KOPT-K1 (cell line): ENCODE data around the gene POC1A.

Experiments used
- H3K27ac ChIP-seq: fragments of 200-600 bp; sonication (generic); 2 replicates; pipeline ENCODE4 v1.5.1; 2016; ENCODE audit warnings: antibody characterized with exemption, mild to moderate bottlenecking, low read depth, low read length; ENCODE audit not compliant: poor library complexity, severe bottlenecking
- H3K36me3 ChIP-seq: fragments of 200-600 bp; sonication (generic); 2 replicates; pipeline ENCODE4 v1.5.1; 2017; ENCODE audit warnings: antibody characterized with exemption, mild to moderate bottlenecking, low read length, moderate library complexity; ENCODE audit not compliant: insufficient read depth
- H3K9me3 ChIP-seq: fragments of 200-600 bp; sonication (generic); 2 replicates; pipeline ENCODE4 v1.5.1; 2017; ENCODE audit warnings: antibody characterized with exemption, low read length, mild to moderate bottlenecking; ENCODE audit not compliant: insufficient read depth, poor library complexity, severe bottlenecking

Gene POC1A

DNA sequence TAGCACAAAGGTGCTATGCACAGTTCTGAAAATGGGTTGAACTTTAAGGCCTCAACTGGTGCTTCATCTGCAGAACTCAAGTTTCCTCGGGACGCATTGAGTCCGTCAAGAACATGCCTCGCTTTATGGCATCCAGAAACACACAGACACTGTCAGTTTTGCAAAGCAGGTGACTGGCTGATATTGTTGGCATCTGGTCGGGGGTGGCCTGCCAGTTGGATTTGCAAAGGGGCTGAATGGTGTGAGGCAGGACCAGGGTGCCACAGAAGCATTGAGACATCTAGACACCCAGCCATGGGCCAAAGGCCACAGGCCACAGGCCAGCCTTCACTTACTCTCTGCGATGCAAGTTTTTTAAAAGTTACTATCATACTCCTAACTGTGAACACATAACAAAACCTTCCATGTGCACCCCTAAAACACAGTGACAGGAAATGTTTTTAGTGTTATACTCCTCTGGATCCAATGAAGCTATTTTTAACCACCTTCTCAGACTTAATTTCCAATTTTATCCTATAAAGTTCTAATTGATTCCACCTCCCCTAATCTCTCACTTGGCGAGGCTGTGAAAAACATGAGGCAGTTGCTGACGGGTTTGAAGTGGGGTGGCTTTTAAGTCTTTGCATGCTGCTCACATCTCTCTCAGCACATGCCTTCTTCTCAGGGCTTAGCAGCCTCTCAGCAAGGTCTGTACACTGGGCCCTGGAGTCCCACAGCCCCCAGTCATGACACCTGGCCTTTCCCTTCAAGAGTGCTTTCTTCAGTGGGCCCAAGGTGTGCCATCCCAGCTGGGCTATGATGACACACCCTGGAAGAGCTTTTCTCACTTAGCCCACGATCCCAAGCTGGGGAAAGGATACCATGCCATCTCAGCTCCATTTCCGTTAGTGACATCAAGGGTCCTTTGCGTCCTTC, 59.4 kb downstream of the POC1A start:
- Histone ChIP-seq H3K9me3 (no peaks in the 10 kb centered on the region), H3K36me3 (peaks cover 89% of the 10 kb centered on the region), H3K27ac (no peak overlapping the region)

- Histone ChIP-seq H3K36me3 (peaks cover 85% of the 10 kb centered on the region), H3K9me3 (no peaks in the 10 kb centered on the region), H3K27ac (no peak overlapping the region)
Measured at GRCh38 chr3:52093756-52094545, 60.3 kb downstream of the POC1A start.

- Histone ChIP-seq H3K27ac (no peak overlapping the region), H3K36me3 (peaks cover 74% of the 10 kb centered on the region), H3K9me3 (no peaks in the 10 kb centered on the region)
Measured at GRCh38 chr3:52092891-52093290, 61.3 kb downstream of the POC1A start.

GRCh38 chr3:52092271-52092660, 62.0 kb downstream of the POC1A start:
- no peaks in the 10 kb centered on the region for H3K9me3 ChIP-seq
- H3K36me3 ChIP-seq = peaks cover 68% of the 10 kb centered on the region
- no peak overlapping the region for H3K27ac ChIP-seq

DNA sequence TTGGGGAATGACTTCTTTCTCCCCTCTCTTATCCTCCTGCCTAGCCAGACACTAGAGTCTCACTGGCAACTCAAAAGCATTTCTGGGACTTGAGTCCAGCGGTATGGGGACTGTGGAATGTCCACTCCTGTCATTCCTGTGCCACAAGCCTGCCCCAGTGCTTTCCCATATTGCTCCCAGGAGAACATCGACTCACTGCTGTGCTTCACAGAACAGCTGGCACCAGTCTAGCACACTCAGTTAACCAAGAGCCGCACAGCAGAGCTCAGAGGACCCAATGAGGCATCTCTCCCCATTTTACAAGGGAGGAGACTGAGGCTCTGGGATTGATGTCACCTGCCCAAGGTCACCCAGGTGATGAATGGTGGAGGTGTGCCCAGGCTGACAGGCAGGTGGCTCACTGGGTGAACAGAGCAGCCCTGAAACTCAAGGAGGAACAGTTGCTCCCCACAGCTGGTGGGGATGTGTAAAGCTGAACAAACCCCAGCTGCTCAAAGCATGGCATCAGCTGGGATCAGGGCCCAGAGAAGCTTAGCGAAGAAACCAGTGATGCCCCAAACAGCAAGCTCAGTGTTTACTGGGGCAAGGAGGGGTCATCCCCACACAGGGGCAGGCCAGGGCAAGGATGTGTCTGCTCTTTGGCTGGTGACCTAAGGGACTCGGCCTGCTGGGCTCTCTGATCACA, 62.5 kb downstream of the POC1A start:
- H3K27ac ChIP-seq = no peak overlapping the region
- peaks cover 63% of the 10 kb centered on the region for H3K36me3 ChIP-seq
- no peaks in the 10 kb centered on the region for H3K9me3 ChIP-seq

DNA sequence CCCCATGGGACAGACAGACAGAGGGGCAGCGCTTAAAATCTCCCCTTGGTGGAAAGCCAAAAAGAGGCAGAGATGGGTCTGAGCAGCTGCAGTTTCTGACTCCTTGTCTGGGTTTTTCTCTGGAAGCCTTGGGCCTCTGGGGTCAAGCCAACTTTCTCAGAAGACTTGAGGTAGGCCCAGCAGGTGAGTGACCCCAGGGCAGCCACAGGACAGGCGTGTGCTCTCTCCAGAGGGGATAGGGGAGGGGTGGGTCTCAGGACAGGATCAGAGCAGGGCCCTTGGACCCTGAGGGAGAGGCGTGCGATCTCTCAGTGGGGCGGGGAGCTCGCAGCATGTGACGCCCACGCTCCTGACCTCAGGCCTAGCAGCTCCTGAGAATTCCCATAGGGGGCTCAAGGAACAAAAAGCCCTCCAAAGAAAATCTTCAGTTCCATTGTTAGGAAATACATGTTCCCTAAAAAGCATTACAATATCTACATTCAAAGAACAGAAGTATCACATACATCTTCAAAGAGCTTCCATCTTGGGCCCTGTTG, 63.2 kb downstream of the POC1A start:
- H3K9me3 ChIP-seq = no peaks in the 10 kb centered on the region
- peaks cover 55% of the 10 kb centered on the region for H3K36me3 ChIP-seq
- no peak overlapping the region for H3K27ac ChIP-seq

GRCh38 chr3:52090131-52090932, 63.9 kb downstream of the POC1A start:
- Histone ChIP-seq H3K9me3 (no peaks in the 10 kb centered on the region), H3K27ac (no peak overlapping the region), H3K36me3 (peaks cover 49% of the 10 kb centered on the region)

GRCh38 chr3:52089691-52090090, 64.5 kb downstream of the POC1A start:
- Histone ChIP-seq H3K9me3 (no peaks in the 10 kb centered on the region), H3K36me3 (peaks cover 42% of the 10 kb centered on the region), H3K27ac (no peak overlapping the region)

DNA sequence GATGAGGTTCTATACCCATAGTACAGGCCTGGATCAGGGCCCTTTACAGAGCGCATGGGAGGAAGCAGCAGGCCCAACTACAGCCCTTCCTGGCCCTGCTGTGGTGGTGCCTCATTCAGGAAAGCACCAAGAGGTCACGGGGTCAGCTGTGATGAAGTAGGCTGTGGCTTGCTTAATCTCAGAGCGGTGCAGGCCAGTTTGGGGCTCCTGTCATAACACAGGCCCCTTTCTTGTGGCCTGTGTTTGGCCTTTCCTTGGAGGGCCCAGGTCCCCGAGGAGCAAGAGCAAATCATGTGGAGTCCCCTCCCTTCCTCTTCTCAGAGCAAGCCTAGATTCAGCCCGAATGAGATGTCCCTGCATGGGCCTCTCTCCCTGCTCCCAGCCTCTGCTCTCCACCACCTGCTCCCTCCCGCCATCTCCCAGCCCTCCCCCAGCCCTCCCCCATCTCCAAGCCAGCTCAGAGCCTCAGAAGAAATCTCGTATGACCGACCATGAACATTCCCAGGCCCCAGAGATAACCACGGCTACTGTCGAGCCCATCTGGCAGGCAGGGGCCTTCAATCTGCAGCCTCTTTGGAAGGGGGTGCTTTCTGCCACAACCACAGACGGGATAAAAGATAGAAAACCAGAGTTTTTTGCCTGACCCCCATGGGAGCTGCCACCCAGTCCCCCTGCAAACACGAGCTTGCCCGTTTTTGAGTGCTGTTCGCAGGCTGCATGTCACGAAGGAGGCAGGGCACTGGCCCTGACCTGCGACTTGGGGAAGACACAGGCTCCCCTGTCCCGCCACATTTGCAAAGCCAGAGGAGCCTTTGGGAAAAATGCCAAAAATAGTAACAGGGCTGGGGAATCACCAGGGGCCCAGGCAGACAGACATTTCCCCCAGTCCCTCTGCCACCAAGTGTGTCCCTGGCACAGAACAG, 65.5 kb downstream of the POC1A start:
- H3K36me3 ChIP-seq = peaks cover 39% of the 10 kb centered on the region
- H3K9me3 ChIP-seq = no peaks in the 10 kb centered on the region
- no peak overlapping the region for H3K27ac ChIP-seq

GRCh38 chr3:52087731-52088130, 66.5 kb downstream of the POC1A start:
- H3K36me3 ChIP-seq = peaks cover 39% of the 10 kb centered on the region
- no peak overlapping the region for H3K27ac ChIP-seq
- H3K9me3 ChIP-seq = no peaks in the 10 kb centered on the region

DNA sequence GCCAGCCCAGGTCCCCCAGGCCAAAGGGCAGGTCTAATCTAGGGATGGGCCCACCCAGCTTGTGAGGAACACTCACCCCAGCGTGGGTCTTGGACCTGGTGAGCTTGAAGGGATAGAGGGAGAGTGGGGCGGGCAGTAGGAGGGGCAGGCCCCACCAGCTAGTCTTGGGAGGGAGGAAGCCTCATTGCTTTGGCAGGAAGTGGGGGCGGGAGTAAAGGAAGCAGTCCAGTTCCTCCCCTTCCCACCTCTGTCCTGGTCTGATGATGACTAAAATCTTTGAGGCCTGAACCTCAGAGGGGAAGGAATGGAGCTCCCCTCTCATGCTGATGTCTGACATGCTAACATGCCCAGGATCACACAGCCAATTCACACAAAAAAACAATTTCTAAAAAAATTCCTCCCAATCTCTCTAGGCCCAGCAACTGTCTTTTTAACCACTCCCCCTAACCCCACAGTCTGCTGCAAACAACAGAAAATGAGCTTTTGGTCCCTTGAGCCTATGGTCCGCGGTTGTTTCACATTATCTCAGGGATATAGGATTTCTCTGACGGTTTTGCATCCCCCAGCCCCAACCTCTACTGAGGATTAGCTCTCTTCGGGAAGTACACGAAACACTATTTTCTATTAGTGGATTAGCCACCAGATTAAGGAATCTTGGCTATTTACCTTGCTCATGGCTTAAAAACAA, 67.1 kb downstream of the POC1A start:
- Histone ChIP-seq H3K9me3 (no peaks in the 10 kb centered on the region), H3K36me3 (peaks cover 36% of the 10 kb centered on the region), H3K27ac (peak overlapping the region; percentile 18)

- H3K27ac ChIP-seq = peak overlapping the region; percentile 18
- no peaks in the 10 kb centered on the region for H3K9me3 ChIP-seq
Measured at GRCh38 chr3:52086461-52086860, 67.8 kb downstream of the POC1A start.

DNA sequence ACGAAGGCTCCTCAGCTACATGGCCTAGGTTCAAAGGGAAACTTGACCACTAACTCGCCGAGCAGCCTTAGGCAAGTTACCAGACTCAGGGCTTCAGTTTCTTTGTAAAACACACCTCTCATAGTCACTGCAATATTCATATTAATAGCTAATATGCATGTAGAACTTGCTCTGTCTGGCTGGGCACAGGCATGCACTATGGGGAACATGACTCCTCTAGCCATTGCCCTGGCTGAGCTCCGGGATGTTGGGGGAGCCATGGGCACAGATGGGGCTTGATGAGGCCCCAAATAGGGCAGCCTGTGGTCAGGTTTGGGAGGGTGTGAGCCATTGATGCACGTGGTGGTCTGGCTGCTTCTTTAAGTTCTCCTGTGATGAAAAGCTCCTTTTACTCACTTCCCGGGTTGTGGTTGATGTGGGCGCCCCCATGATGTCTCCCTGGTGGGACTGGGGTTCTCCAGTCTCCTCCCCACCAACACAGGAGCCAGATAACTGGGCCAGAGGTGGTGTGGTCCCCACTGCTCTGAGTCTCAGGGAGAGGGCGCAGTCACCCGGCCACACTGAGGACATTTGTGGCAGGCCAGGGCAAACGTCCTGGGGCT, 68.4 kb downstream of the POC1A start:
- Histone ChIP-seq H3K9me3 (no peaks in the 10 kb centered on the region), H3K36me3 (peaks cover 26% of the 10 kb centered on the region; the same call in 1 of the 2 replicates), H3K27ac (no peak overlapping the region)

More at GRCh38 chr3:52086461-52086860, 67.8 kb downstream of the POC1A start:
- peaks cover 30% of the 10 kb centered on the region; the same call in 1 of the 2 replicates for H3K36me3 ChIP-seq
